ENCODE data around the gene GZF1. TPM values are rescaled to one million over a fixed set of nuclear protein-coding genes. Genes with fewer than 3 reads are reported as not detected.

The GZF1 gene
- total and polyA plus RNA-seq, 10 donors: 3.3 to 17.0 (median 11.2) TPM

DNA sequence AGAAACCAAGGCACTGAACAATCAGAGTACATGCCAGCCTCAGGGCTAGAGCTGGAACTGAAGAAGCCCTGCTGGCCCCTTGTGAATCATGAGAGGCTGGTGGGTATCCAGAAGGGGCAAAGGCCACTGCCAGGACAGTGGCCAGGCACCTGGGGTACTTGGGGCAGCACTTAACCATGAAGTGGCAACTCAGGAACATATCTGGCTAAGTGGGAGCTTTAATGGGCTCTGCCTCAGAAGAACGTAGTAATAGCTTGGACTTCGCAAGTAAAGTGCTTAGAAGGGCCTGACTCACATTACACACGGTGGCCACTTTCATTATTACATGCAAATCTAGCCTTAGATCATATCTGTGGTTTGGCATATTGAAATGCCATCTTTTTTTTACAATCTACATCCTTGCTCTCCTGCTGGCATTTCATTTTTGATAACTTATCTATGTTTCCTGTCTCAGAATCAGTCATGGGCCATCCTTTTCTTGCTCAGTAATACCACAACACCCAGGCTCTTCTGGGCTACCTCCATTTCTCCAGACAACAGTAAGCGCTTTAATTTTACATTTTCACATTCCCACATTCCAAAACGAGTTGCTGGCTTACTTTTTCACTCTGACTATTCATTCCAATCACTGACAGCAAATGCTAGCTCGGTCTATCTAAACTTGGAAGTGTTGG, 37.7 kb downstream of the GZF1 start:
- intact Hi-C loops (cut with DNase I; ENCODE audit: low total_unique reads): no loop called here
- WGBS, 5 donors: 65 to 77% (median 71%) methylated on average over 6 of the region's 6 CpGs
- no peak overlapping the region for H3K27ac ChIP-seq

GRCh38 chr20:23401051-23401450, 39.1 kb downstream of the GZF1 start:
- TF ChIP-seq POLR2AphosphoS5 (IDR thresholded peaks at IDR 0.05) (no peak), POLR2A (IDR thresholded peaks at IDR 0.05) (no peak)
- TF ChIP-seq, protein P1, sequence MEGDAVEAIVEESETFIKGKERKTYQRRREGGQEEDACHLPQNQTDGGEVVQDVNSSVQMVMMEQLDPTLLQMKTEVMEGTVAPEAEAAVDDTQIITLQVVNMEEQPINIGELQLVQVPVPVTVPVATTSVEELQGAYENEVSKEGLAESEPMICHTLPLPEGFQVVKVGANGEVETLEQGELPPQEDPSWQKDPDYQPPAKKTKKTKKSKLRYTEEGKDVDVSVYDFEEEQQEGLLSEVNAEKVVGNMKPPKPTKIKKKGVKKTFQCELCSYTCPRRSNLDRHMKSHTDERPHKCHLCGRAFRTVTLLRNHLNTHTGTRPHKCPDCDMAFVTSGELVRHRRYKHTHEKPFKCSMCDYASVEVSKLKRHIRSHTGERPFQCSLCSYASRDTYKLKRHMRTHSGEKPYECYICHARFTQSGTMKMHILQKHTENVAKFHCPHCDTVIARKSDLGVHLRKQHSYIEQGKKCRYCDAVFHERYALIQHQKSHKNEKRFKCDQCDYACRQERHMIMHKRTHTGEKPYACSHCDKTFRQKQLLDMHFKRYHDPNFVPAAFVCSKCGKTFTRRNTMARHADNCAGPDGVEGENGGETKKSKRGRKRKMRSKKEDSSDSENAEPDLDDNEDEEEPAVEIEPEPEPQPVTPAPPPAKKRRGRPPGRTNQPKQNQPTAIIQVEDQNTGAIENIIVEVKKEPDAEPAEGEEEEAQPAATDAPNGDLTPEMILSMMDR (IDR thresholded peaks at IDR 0.05 in 8 of 11, conservative IDR thresholded peaks at IDR 0.05 in 3 of 11): no peak
- peaks cover 0 to 40% (median 14%) of the 10 kb centered on the region in 6 donors for H3K4me1 ChIP-seq
- DNase-seq: no peak
- H3K9me3 ChIP-seq: no peaks in the 10 kb centered on the region
- WGBS, 5 donors: 74 to 84% (median 78%) methylated on average over 5 of the region's 5 CpGs
- H3K36me3 ChIP-seq: peaks cover 0 to 61% (median 7%) of the 10 kb centered on the region in 6 donors
- H3K27me3 ChIP-seq (replicated peaks in 1 of 7): no peaks in the 10 kb centered on the region
- no peak overlapping the region for H3K4me3 ChIP-seq
- H3K27ac ChIP-seq: no peak overlapping the region
- intact Hi-C loops (cut with DNase I; ENCODE audit: low total_unique reads): no loop called here

More for the DNA sequence above, 37.7 kb downstream of the GZF1 start:
- no peak overlapping the region for H3K4me3 ChIP-seq
- H3K9me3 ChIP-seq: no peaks in the 10 kb centered on the region
- no peak for DNase-seq
- no peak for TF ChIP-seq POLR2A (IDR thresholded peaks at IDR 0.05)
- TF ChIP-seq, protein P1 (IDR thresholded peaks at IDR 0.05 in 8 of 11, conservative IDR thresholded peaks at IDR 0.05 in 3 of 11): no peak
- TF ChIP-seq POLR2AphosphoS5 (IDR thresholded peaks at IDR 0.05): no peak
- no peaks in the 10 kb centered on the region for H3K27me3 ChIP-seq (replicated peaks in 1 of 7)
- peaks cover 0 to 75% (median 13%) of the 10 kb centered on the region in 6 donors for H3K36me3 ChIP-seq
- peaks cover 0 to 40% (median 14%) of the 10 kb centered on the region in 6 donors for H3K4me1 ChIP-seq

GRCh38 chr20:23403751-23404150, 41.8 kb downstream of the GZF1 start:
- Histone ChIP-seq H3K4me3 (no peak overlapping the region), H3K27ac (no peak overlapping the region), H3K36me3 (peaks cover 0 to 41% (median 7%) of the 10 kb centered on the region in 6 donors), H3K4me1 (peaks cover 0 to 41% (median 13%) of the 10 kb centered on the region in 6 donors), H3K27me3 (replicated peaks in 1 of 7) (no peaks in the 10 kb centered on the region), H3K9me3 (no peaks in the 10 kb centered on the region)
- 69 to 89% (median 84%) methylated on average over 5 of the region's 5 CpGs for WGBS, 5 donors
- intact Hi-C loops (cut with DNase I; ENCODE audit: low total_unique reads): no loop called here
- DNase-seq: no peak
- TF ChIP-seq POLR2AphosphoS5 (IDR thresholded peaks at IDR 0.05) (no peak), POLR2A (IDR thresholded peaks at IDR 0.05) (no peak)
- TF ChIP-seq, protein P1 (IDR thresholded peaks at IDR 0.05 in 8 of 11, conservative IDR thresholded peaks at IDR 0.05 in 3 of 11): no peak

GRCh38 chr20:23404196-23404595, 42.2 kb downstream of the GZF1 start:
- no peaks in the 10 kb centered on the region for H3K9me3 ChIP-seq
- WGBS, 5 donors: 82 to 90% (median 83%) methylated on average over 3 of the region's 3 CpGs
- no peaks in the 10 kb centered on the region for H3K27me3 ChIP-seq (replicated peaks in 1 of 7)
- no peak overlapping the region for H3K4me3 ChIP-seq
- TF ChIP-seq, protein P1 (IDR thresholded peaks at IDR 0.05 in 8 of 11, conservative IDR thresholded peaks at IDR 0.05 in 3 of 11): no peak
- TF ChIP-seq POLR2AphosphoS5 (IDR thresholded peaks at IDR 0.05) (no peak), POLR2A (IDR thresholded peaks at IDR 0.05) (no peak)
- intact Hi-C loops (cut with DNase I; ENCODE audit: low total_unique reads): no loop called here
- H3K27ac ChIP-seq: no peak overlapping the region
- DNase-seq: no peak
- peaks cover 0 to 42% (median 13%) of the 10 kb centered on the region in 6 donors for H3K4me1 ChIP-seq
- peaks cover 0 to 37% (median 7%) of the 10 kb centered on the region in 6 donors for H3K36me3 ChIP-seq
